ENCODE results near the gene HBA2.

Gene HBA2

DNA sequence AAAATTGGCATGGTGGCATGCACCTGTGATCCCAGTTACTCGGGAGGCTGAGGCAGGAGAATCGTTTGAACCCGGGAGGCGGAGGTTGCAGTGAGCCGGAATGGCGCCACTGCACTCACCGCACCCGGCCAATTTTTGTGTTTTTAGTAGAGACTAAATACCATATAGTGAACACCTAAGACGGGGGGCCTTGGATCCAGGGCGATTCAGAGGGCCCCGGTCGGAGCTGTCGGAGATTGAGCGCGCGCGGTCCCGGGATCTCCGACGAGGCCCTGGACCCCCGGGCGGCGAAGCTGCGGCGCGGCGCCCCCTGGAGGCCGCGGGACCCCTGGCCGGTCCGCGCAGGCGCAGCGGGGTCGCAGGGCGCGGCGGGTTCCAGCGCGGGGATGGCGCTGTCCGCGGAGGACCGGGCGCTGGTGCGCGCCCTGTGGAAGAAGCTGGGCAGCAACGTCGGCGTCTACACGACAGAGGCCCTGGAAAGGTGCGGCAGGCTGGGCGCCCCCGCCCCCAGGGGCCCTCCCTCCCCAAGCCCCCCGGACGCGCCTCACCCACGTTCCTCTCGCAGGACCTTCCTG lies 7.5 kb downstream of the HBA2 start, which contains the start of gene HBQ1:
Gene HBQ1 (plus strand): TSS at position 359 of the 575 bp plus-strand sequence. CDS start 28 bp downstream, at position 387.
- Histone ChIP-seq H3K4me3 (ENCODE audit: insufficient read depth, low read depth, low read length) (peak within 1 kb of the TSS; percentile 31), H3K9me3 (ENCODE audit: control insufficient read depth, low read length) (no peaks in the 10 kb centered on the region), H3K36me3 (ENCODE audit: control insufficient read depth, insufficient read depth, low read length) (peaks cover under 1% of the 10 kb centered on the region), H3K27ac (ENCODE audit: insufficient read depth, low read depth, low read length, poor library complexity, severe bottlenecking) (no peak within 1 kb of the TSS), H3K27me3 (ENCODE audit: control insufficient read depth, insufficient read depth, low read length, poor library complexity, severe bottlenecking) (peaks cover 60% of the 10 kb centered on the region), H3K4me1 (ENCODE audit: control insufficient read depth, insufficient read depth, low read length) (no peaks in the 10 kb centered on the region)
- WGBS, 2 experiments: 12% methylated on average over 59 of the region's 59 CpGs

DNA sequence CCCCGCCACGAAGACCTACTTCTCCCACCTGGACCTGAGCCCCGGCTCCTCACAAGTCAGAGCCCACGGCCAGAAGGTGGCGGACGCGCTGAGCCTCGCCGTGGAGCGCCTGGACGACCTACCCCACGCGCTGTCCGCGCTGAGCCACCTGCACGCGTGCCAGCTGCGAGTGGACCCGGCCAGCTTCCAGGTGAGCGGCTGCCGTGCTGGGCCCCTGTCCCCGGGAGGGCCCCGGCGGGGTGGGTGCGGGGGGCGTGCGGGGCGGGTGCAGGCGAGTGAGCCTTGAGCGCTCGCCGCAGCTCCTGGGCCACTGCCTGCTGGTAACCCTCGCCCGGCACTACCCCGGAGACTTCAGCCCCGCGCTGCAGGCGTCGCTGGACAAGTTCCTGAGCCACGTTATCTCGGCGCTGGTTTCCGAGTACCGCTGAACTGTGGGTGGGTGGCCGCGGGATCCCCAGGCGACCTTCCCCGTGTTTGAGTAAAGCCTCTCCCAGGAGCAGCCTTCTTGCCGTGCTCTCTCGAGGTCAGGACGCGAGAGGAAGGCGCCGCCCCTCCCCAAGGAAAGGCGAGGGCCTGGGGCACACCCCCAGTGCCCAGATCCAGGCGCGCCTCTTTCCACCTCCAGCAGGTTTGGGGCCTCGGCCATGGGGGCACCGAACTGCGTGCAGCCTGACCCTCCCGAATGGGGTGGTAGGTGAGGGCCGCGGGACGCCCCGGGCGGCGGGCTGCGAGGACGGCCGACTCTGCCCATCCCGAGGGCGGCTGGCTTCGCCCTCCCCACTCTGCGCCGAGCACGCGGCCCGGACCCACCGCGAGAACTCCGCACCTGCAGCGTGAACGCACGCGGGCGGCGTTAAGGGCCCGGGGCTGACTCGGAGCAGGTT lies 8.2 kb downstream of the HBA2 start:
- Histone ChIP-seq H3K4me1 (ENCODE audit: control insufficient read depth, insufficient read depth, low read length) (no peaks in the 10 kb centered on the region), H3K4me3 (ENCODE audit: insufficient read depth, low read depth, low read length) (peak overlapping the region; percentile 31), H3K9me3 (ENCODE audit: control insufficient read depth, low read length) (no peaks in the 10 kb centered on the region), H3K36me3 (ENCODE audit: control insufficient read depth, insufficient read depth, low read length) (peaks cover 3% of the 10 kb centered on the region), H3K27me3 (ENCODE audit: control insufficient read depth, insufficient read depth, low read length, poor library complexity, severe bottlenecking) (peaks cover 53% of the 10 kb centered on the region), H3K27ac (ENCODE audit: insufficient read depth, low read depth, low read length, poor library complexity, severe bottlenecking) (no peak overlapping the region)
- 5 to 6% methylated on average over 89 of the region's 89 CpGs for WGBS, 2 experiments

DNA sequence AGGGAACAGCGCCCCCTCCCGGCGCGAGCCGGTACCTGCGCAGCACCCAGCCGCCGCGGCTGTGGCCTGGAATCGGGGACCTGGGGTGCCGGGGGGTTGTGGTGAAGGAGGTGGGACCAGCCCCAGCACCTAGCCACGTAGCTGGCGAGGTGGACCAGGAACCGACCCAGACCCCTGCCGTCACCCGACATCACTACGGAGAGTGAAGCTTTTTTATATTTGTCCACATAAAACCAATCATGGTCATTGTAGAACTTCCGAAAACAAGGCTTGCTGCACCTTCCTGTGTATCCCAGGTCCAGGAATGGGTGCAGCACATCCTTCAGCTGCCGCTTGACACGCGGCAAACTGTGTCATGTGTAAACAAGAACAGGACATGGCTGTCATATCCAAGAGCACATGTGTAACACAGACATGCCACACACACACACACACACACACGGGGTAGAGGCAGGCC lies 8.9 kb downstream of the HBA2 start:
- WGBS, 2 experiments: 27 to 28% methylated on average over 22 of the region's 22 CpGs
- Histone ChIP-seq H3K4me3 (ENCODE audit: insufficient read depth, low read depth, low read length) (no peak overlapping the region), H3K9me3 (ENCODE audit: control insufficient read depth, low read length) (no peaks in the 10 kb centered on the region), H3K36me3 (ENCODE audit: control insufficient read depth, insufficient read depth, low read length) (peaks cover 3% of the 10 kb centered on the region), H3K27me3 (ENCODE audit: control insufficient read depth, insufficient read depth, low read length, poor library complexity, severe bottlenecking) (peaks cover 48% of the 10 kb centered on the region), H3K27ac (ENCODE audit: insufficient read depth, low read depth, low read length, poor library complexity, severe bottlenecking) (no peak overlapping the region), H3K4me1 (ENCODE audit: control insufficient read depth, insufficient read depth, low read length) (no peaks in the 10 kb centered on the region)

DNA sequence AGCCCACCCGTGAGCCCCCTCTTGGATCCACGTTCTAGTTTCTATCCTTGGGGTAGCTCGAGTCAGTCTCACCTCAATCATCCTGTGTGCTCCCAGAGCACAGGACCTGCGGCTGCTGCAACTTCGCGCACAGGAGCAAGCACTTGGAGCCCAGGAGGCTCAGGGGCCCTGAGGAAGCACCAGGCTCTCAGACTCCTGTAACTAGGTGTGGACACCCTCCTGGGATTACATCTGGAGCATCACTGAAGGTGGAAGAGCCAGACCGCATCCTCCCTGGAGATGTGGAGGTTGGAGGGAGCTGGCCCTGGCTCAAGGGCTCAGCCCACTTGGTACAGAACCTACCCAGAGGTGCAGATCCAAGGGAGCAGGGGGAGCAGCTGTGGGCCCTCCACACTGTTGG lies 10.3 kb downstream of the HBA2 start:
- WGBS, 2 experiments: 96 to 97% methylated on average over 7 of the region's 7 CpGs

DNA sequence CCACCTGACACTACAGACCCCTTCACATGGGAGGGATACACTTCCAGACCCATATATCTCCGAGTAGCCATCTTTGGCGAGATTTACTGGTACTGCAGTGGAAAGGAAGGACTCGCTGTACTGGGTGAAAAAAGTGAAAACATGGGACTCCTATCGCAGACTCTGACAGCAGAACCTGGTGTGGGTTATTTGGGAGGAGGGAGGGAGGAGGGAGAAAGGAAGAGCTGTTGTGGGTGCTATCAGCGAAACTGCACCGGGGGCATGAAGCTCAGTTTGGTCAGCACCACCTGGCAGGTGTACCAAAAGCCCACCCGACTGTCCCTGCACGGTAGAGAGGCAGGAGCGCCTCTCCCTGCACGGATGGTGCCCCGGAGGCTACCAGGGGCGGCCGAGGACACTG lies 12.5 kb downstream of the HBA2 start:
- Histone ChIP-seq H3K4me1 (ENCODE audit: control insufficient read depth, insufficient read depth, low read length) (no peaks in the 10 kb centered on the region), H3K36me3 (ENCODE audit: control insufficient read depth, insufficient read depth, low read length) (peaks cover 29% of the 10 kb centered on the region), H3K27me3 (ENCODE audit: control insufficient read depth, insufficient read depth, low read length, poor library complexity, severe bottlenecking) (peaks cover 13% of the 10 kb centered on the region), H3K9me3 (ENCODE audit: control insufficient read depth, low read length) (no peaks in the 10 kb centered on the region), H3K27ac (ENCODE audit: insufficient read depth, low read depth, low read length, poor library complexity, severe bottlenecking) (no peak overlapping the region), H3K4me3 (ENCODE audit: insufficient read depth, low read depth, low read length) (no peak overlapping the region)
- 95 to 96% methylated on average over 13 of the region's 13 CpGs for WGBS, 2 experiments

More for the DNA sequence above, 10.3 kb downstream of the HBA2 start:
- no peak overlapping the region for H3K27ac ChIP-seq (ENCODE audit: insufficient read depth, low read depth, low read length, poor library complexity, severe bottlenecking)
- no peak overlapping the region for H3K4me3 ChIP-seq (ENCODE audit: insufficient read depth, low read depth, low read length)
- H3K4me1 ChIP-seq (ENCODE audit: control insufficient read depth, insufficient read depth, low read length): no peaks in the 10 kb centered on the region
- H3K27me3 ChIP-seq (ENCODE audit: control insufficient read depth, insufficient read depth, low read length, poor library complexity, severe bottlenecking): peaks cover 35% of the 10 kb centered on the region
- no peaks in the 10 kb centered on the region for H3K9me3 ChIP-seq (ENCODE audit: control insufficient read depth, low read length)
- H3K36me3 ChIP-seq (ENCODE audit: control insufficient read depth, insufficient read depth, low read length): peaks cover 10% of the 10 kb centered on the region

DNA sequence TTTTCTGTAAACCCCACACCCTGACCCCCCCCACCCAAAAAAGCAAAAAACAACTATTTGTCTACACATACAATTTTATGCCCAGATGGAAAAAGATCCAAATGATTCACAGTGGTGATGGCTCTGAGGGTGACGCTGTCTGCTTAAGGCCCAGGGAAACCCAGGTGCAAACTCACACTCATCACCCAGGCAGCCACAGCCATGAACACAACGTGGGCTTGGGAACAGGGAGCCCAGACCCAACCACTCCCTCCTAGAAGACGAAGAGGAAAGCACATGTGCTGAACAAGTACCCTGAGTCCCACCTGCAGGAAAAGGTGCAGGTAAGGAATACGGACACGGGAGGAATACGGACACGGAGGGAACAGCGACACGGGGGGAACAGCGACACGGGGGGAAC lies 13.0 kb downstream of the HBA2 start:
- 89 to 93% methylated on average over 5 to 7 of the region's 11 CpGs for WGBS, 2 experiments
- H3K27me3 ChIP-seq (ENCODE audit: control insufficient read depth, insufficient read depth, low read length, poor library complexity, severe bottlenecking): peaks cover 8% of the 10 kb centered on the region
- no peaks in the 10 kb centered on the region for H3K4me1 ChIP-seq (ENCODE audit: control insufficient read depth, insufficient read depth, low read length)
- no peaks in the 10 kb centered on the region for H3K9me3 ChIP-seq (ENCODE audit: control insufficient read depth, low read length)
- peaks cover 34% of the 10 kb centered on the region for H3K36me3 ChIP-seq (ENCODE audit: control insufficient read depth, insufficient read depth, low read length)
- no peak overlapping the region for H3K27ac ChIP-seq (ENCODE audit: insufficient read depth, low read depth, low read length, poor library complexity, severe bottlenecking)
- H3K4me3 ChIP-seq (ENCODE audit: insufficient read depth, low read depth, low read length): no peak overlapping the region

DNA sequence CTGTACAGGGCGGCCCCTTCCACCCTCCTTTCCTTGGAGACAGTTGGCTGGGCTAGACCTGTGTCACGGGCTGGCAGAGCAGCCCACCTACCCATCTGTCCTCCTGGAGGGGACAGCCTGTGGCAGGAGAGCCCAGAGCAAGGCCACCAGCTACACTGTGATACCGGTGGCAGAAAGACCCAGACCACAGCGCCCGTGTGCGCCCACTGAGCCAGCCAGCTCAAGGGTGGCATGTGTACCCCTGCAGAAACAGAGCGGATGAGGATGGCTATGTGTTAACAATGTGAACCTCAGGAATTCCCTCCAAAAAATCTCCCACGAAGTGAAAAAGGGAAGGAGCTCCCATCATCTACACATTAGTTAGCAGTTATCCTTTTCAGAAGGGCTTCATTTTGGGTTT lies 14.7 kb downstream of the HBA2 start:
- Histone ChIP-seq H3K27me3 (ENCODE audit: control insufficient read depth, insufficient read depth, low read length, poor library complexity, severe bottlenecking) (no peaks in the 10 kb centered on the region), H3K4me3 (ENCODE audit: insufficient read depth, low read depth, low read length) (no peak overlapping the region), H3K36me3 (ENCODE audit: control insufficient read depth, insufficient read depth, low read length) (peaks cover 48% of the 10 kb centered on the region), H3K4me1 (ENCODE audit: control insufficient read depth, insufficient read depth, low read length) (no peaks in the 10 kb centered on the region), H3K27ac (ENCODE audit: insufficient read depth, low read depth, low read length, poor library complexity, severe bottlenecking) (no peak overlapping the region), H3K9me3 (ENCODE audit: control insufficient read depth, low read length) (no peaks in the 10 kb centered on the region)
- 97 to 98% methylated on average over 8 of the region's 8 CpGs for WGBS, 2 experiments

DNA sequence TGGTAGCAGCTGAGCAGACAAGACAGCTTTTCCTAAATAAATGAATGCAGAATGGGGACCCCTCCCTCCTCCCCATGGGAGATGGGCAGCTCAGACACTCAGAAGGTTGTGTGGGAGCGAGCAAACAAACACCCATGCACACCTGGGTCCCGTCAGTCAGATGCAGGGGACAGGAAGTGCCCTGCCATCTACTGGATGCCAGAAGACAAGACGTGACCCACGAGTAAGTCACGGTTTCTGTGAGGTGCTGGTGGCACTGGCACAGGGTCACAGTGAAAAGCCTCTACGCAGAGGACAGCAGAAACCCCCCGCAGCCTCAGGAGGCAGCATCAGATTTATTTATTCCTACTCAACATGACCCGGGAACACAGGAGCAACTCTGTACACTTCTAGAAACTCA lies 16.0 kb downstream of the HBA2 start:
- Histone ChIP-seq H3K27ac (ENCODE audit: insufficient read depth, low read depth, low read length, poor library complexity, severe bottlenecking) (no peak overlapping the region), H3K4me3 (ENCODE audit: insufficient read depth, low read depth, low read length) (no peak overlapping the region), H3K9me3 (ENCODE audit: control insufficient read depth, low read length) (no peaks in the 10 kb centered on the region), H3K36me3 (ENCODE audit: control insufficient read depth, insufficient read depth, low read length) (peaks cover 54% of the 10 kb centered on the region), H3K27me3 (ENCODE audit: control insufficient read depth, insufficient read depth, low read length, poor library complexity, severe bottlenecking) (no peaks in the 10 kb centered on the region), H3K4me1 (ENCODE audit: control insufficient read depth, insufficient read depth, low read length) (no peaks in the 10 kb centered on the region)
- WGBS, 2 experiments: 90 to 91% methylated on average over 8 of the region's 8 CpGs

DNA sequence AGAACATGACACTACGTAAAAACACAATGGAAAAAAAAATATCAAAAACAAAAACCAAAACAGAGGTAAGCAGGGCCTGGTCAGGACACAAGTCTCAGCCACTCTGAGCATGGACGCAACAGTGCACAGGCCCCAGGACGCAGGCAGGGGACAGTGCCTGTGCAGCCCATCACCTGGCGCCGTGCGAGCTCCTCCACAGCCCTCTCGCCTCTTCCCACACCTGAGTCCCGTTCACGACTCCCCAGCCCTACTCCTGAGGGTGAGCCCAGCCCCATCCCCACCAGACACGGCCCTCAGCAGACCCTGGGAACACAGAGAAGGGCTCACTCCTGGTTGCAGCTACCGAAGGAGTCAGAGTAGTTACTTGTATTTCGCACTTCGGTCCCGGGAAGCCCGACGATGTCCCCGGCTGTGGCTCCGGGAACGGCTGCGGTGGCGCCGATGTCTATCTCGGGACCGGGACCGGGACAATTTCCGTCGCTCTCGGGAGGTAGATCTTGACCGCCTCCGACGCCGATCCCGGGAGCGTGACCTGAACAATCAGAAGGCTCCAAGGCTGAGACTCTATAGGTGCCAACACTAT lies 17.0 kb downstream of the HBA2 start:
- Histone ChIP-seq H3K4me1 (ENCODE audit: control insufficient read depth, insufficient read depth, low read length) (no peaks in the 10 kb centered on the region), H3K36me3 (ENCODE audit: control insufficient read depth, insufficient read depth, low read length) (peaks cover 54% of the 10 kb centered on the region), H3K4me3 (ENCODE audit: insufficient read depth, low read depth, low read length) (no peak overlapping the region), H3K9me3 (ENCODE audit: control insufficient read depth, low read length) (no peaks in the 10 kb centered on the region), H3K27ac (ENCODE audit: insufficient read depth, low read depth, low read length, poor library complexity, severe bottlenecking) (no peak overlapping the region), H3K27me3 (ENCODE audit: control insufficient read depth, insufficient read depth, low read length, poor library complexity, severe bottlenecking) (no peaks in the 10 kb centered on the region)
- 95 to 96% methylated on average over 34 of the region's 34 CpGs for WGBS, 2 experiments

DNA sequence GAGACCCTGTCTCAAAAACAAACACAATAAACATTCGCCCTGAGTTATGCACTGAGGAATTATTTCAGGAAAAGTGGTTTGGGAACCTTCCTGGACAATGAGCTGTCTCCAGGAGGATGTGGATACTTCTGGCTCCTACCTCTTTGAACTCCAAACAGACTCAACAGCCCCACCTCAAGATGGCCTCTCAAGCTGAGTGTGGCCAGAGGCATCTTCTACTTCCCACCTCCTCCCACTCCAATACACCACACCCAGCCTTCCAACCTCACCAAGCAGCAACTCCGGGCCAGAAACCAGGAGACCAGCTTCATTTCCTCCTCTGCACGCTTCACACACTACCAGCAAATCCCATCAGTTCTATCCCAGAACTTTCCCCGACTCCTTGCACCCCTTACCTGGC lies 19.2 kb downstream of the HBA2 start:
- H3K4me3 ChIP-seq (ENCODE audit: insufficient read depth, low read depth, low read length): no peak overlapping the region
- no peaks in the 10 kb centered on the region for H3K27me3 ChIP-seq (ENCODE audit: control insufficient read depth, insufficient read depth, low read length, poor library complexity, severe bottlenecking)
- 94 to 96% methylated on average over 4 of the region's 4 CpGs for WGBS, 2 experiments
- no peak overlapping the region for H3K27ac ChIP-seq (ENCODE audit: insufficient read depth, low read depth, low read length, poor library complexity, severe bottlenecking)
- H3K36me3 ChIP-seq (ENCODE audit: control insufficient read depth, insufficient read depth, low read length): peaks cover 61% of the 10 kb centered on the region
- no peaks in the 10 kb centered on the region for H3K4me1 ChIP-seq (ENCODE audit: control insufficient read depth, insufficient read depth, low read length)
- no peaks in the 10 kb centered on the region for H3K9me3 ChIP-seq (ENCODE audit: control insufficient read depth, low read length)
